ENCODE data around the gene FGD4.
"Not testable (repeated sequence)": the region's sequence is repeated elsewhere in the genome, so short reads cannot be mapped to it uniquely, and the experiment has no call there.

Gene FGD4

DNA sequence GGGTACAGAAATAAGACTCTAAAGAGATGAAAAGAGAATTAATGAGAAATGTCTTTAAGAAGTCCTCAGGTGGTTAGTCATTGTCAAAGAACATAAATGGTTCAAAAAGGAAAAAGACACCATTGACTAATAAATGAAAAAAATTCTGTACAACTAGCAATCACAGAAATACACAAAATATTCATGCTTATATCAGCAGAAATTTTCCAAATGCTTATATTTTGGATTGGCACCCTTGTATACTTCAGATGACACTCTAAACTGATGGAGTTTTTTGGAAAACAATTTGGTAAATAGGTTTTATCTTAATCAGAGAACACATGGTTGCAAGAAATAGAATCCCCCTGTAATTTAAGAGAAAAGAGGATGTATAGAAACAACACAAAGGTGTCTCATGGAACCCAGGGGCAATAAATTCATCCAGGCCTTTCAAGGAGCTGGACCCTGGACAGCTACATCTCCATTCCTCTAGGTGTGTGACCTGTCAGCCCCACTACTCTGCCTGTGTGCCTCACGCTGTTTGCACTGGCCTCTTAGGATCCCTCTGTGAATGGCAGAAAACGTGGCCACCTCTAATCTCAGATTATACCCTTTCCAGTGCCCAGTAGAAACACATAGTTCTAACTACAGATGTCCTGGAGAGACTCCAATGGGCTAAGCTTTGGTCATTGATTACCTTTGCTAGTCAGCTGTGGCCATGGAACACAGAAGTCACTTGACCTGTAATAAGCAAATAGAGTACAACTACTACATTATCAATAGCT, 110.2 kb downstream of the FGD4 start:
- Histone ChIP-seq H3K36me3 (ENCODE audit: insufficient read depth, low read length) (no peaks in the 10 kb centered on the region), H3K4me1 (ENCODE audit: insufficient read depth, low read length) (no peaks in the 10 kb centered on the region), H2AFZ (ENCODE audit: low read depth, low read length) (no peak overlapping the region), H3K27me3 (ENCODE audit: insufficient read depth, low read length, poor library complexity) (no peaks in the 10 kb centered on the region), H4K20me1 (ENCODE audit: insufficient read depth, low read length) (no peaks in the 10 kb centered on the region), H3K27ac (ENCODE audit: low read length) (no peak overlapping the region), H3K4me2 (ENCODE audit: insufficient read depth, low read length) (no peak overlapping the region), H3K9ac (ENCODE audit: low read depth, low read length) (no peak overlapping the region), H3K4me3 (ENCODE audit: low read depth in 1 of 2, low read length in 2 of 2) (no peak overlapping the region), H3K79me2 (ENCODE audit: insufficient read depth, low read length) (no peaks in the 10 kb centered on the region), H3K9me3 (ENCODE audit: insufficient read depth, low read length, severe bottlenecking) (no peaks in the 10 kb centered on the region)
- ATAC-seq (ENCODE audit: insufficient read depth, low read depth) (no peak), DNase-seq (no peak)
- no peak for TF ChIP-seq EZH2 (IDR thresholded peaks at IDR 0.05; ENCODE audit: borderline replicate concordance, low read depth, low read length, severe bottlenecking)
- TF ChIP-seq, protein P1, sequence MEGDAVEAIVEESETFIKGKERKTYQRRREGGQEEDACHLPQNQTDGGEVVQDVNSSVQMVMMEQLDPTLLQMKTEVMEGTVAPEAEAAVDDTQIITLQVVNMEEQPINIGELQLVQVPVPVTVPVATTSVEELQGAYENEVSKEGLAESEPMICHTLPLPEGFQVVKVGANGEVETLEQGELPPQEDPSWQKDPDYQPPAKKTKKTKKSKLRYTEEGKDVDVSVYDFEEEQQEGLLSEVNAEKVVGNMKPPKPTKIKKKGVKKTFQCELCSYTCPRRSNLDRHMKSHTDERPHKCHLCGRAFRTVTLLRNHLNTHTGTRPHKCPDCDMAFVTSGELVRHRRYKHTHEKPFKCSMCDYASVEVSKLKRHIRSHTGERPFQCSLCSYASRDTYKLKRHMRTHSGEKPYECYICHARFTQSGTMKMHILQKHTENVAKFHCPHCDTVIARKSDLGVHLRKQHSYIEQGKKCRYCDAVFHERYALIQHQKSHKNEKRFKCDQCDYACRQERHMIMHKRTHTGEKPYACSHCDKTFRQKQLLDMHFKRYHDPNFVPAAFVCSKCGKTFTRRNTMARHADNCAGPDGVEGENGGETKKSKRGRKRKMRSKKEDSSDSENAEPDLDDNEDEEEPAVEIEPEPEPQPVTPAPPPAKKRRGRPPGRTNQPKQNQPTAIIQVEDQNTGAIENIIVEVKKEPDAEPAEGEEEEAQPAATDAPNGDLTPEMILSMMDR (IDR thresholded peaks at IDR 0.05; ENCODE audit: borderline replicate concordance, extremely low read depth, low read length, poor library complexity, severe bottlenecking), result no peak

GRCh38 chr12:32511976-32512375, 112.6 kb downstream of the FGD4 start:
- not testable (repeated sequence) for H3K4me1 ChIP-seq (ENCODE audit: insufficient read depth, low read length); H3K9ac ChIP-seq (ENCODE audit: low read depth, low read length); H3K79me2 ChIP-seq (ENCODE audit: insufficient read depth, low read length); H3K27ac ChIP-seq (ENCODE audit: low read length); H2AFZ ChIP-seq (ENCODE audit: low read depth, low read length); H3K27me3 ChIP-seq (ENCODE audit: insufficient read depth, low read length, poor library complexity); H3K36me3 ChIP-seq (ENCODE audit: insufficient read depth, low read length); DNase-seq; H3K4me2 ChIP-seq (ENCODE audit: insufficient read depth, low read length); ATAC-seq (ENCODE audit: insufficient read depth, low read depth); H4K20me1 ChIP-seq (ENCODE audit: insufficient read depth, low read length); H3K4me3 ChIP-seq (ENCODE audit: low read depth in 1 of 2, low read length in 2 of 2); H3K9me3 ChIP-seq (ENCODE audit: insufficient read depth, low read length, severe bottlenecking)

GRCh38 chr12:32512379-32512778, 113.0 kb downstream of the FGD4 start:
- DNase-seq, result no peak

GRCh38 chr12:32512910-32513309, 113.6 kb downstream of the FGD4 start:
- Histone ChIP-seq H3K36me3 (ENCODE audit: insufficient read depth, low read length) (no peaks in the 10 kb centered on the region), H3K4me3 (ENCODE audit: low read depth in 1 of 2, low read length in 2 of 2) (no peak overlapping the region), H4K20me1 (ENCODE audit: insufficient read depth, low read length) (no peaks in the 10 kb centered on the region), H3K4me1 (ENCODE audit: insufficient read depth, low read length) (no peaks in the 10 kb centered on the region), H3K27ac (ENCODE audit: low read length) (no peak overlapping the region), H2AFZ (ENCODE audit: low read depth, low read length) (no peak overlapping the region), H3K79me2 (ENCODE audit: insufficient read depth, low read length) (no peaks in the 10 kb centered on the region), H3K4me2 (ENCODE audit: insufficient read depth, low read length) (no peak overlapping the region), H3K9ac (ENCODE audit: low read depth, low read length) (no peak overlapping the region), H3K9me3 (ENCODE audit: insufficient read depth, low read length, severe bottlenecking) (no peaks in the 10 kb centered on the region), H3K27me3 (ENCODE audit: insufficient read depth, low read length, poor library complexity) (no peaks in the 10 kb centered on the region)
- TF ChIP-seq, protein P1 (IDR thresholded peaks at IDR 0.05; ENCODE audit: borderline replicate concordance, extremely low read depth, low read length, poor library complexity, severe bottlenecking), result no peak
- TF ChIP-seq EZH2 (IDR thresholded peaks at IDR 0.05; ENCODE audit: borderline replicate concordance, low read depth, low read length, severe bottlenecking), result no peak
- no peak for ATAC-seq (ENCODE audit: insufficient read depth, low read depth)
- DNase-seq, result no peak

More at GRCh38 chr12:32512379-32512778, 113.0 kb downstream of the FGD4 start:
- Histone ChIP-seq H3K9me3 (ENCODE audit: insufficient read depth, low read length, severe bottlenecking) (no peaks in the 10 kb centered on the region), H3K79me2 (ENCODE audit: insufficient read depth, low read length) (no peaks in the 10 kb centered on the region), H3K27me3 (ENCODE audit: insufficient read depth, low read length, poor library complexity) (no peaks in the 10 kb centered on the region), H4K20me1 (ENCODE audit: insufficient read depth, low read length) (no peaks in the 10 kb centered on the region), H3K36me3 (ENCODE audit: insufficient read depth, low read length) (no peaks in the 10 kb centered on the region), H3K4me2 (ENCODE audit: insufficient read depth, low read length) (no peak overlapping the region), H3K4me3 (ENCODE audit: low read depth in 1 of 2, low read length in 2 of 2) (no peak overlapping the region), H3K9ac (ENCODE audit: low read depth, low read length) (no peak overlapping the region), H2AFZ (ENCODE audit: low read depth, low read length) (no peak overlapping the region), H3K27ac (ENCODE audit: low read length) (no peak overlapping the region), H3K4me1 (ENCODE audit: insufficient read depth, low read length) (no peaks in the 10 kb centered on the region)
- TF ChIP-seq, protein P1 (IDR thresholded peaks at IDR 0.05; ENCODE audit: borderline replicate concordance, extremely low read depth, low read length, poor library complexity, severe bottlenecking), result no peak
- TF ChIP-seq EZH2 (IDR thresholded peaks at IDR 0.05; ENCODE audit: borderline replicate concordance, low read depth, low read length, severe bottlenecking), result no peak
- no peak for ATAC-seq (ENCODE audit: insufficient read depth, low read depth)
